IMR-90 (cell line): ENCODE data around the gene CDON. TPM values are rescaled to one million over a fixed set of nuclear protein-coding genes. Genes with fewer than 3 reads are reported as not detected.

Experiments
- ATAC-seq: fragments of 200-7000 bp; cut with Tn5 transposase; 2 replicates; pipeline ENCODE4 v1.9.1; 2020; ENCODE audit warnings: low read depth, mild to moderate bottlenecking, moderate library complexity
- BruUV-seq: library from RNA; stranded (reverse); fragments of 400-500 nt; replicated peaks from 2 replicates; lab custom pipeline; 2021; lab: Mats Ljungman, UMichigan
- CTCF ChIA-PET: fragments of 300-600 bp; formaldehyde crosslinking; extraction: SDS; loops from one replicate; lab custom pipeline; 2021; ENCODE audit warnings: antibody characterized with exemption; lab: Yijun Ruan, JAX
- POLR2A ChIA-PET: fragments of 300-600 bp; sonication (Branson Sonifier 250); formaldehyde crosslinking; loops from one replicate; lab custom pipeline; 2022; ENCODE audit warnings: antibody characterized with exemption; ENCODE audit not compliant: unreplicated experiment; lab: Charles Lee
- DNase-seq: peaks from one replicate; pipeline ENCODE4 v3.0.0; 2013
- H2AFZ ChIP-seq: replicated peaks from 2 replicates; pipeline ENCODE3; 2013; ENCODE audit warnings: low read length, mild to moderate bottlenecking; ENCODE audit not compliant: poor library complexity
- H2AK5ac ChIP-seq: 2 replicates; pipeline ENCODE4 v1.6.1; 2013; ENCODE audit warnings: low read depth, low read length, inconsistent platforms
- H2AK9ac ChIP-seq: replicated peaks from 2 replicates; pipeline ENCODE3; 2013; ENCODE audit warnings: mild to moderate bottlenecking, low read depth, low read length, moderate library complexity; ENCODE audit not compliant: poor library complexity
- H2BK120ac ChIP-seq: 2 replicates; pipeline ENCODE4 v1.6.1; 2013; ENCODE audit warnings: low read depth, low read length, inconsistent platforms
- H2BK15ac ChIP-seq: 3 replicates; pipeline ENCODE4 v1.6.1; 2013; ENCODE audit warnings: low read depth, low read length, inconsistent platforms
- H2BK20ac ChIP-seq: 2 replicates; pipeline ENCODE4 v1.6.1; 2013; ENCODE audit warnings: low read depth, mild to moderate bottlenecking, inconsistent platforms, low read length, moderate library complexity
- H2BK5ac ChIP-seq: 2 replicates; pipeline ENCODE4 v1.6.1; 2013; ENCODE audit warnings: mild to moderate bottlenecking, low read depth, low read length, inconsistent platforms; ENCODE audit not compliant: poor library complexity, severe bottlenecking
- H3K14ac ChIP-seq: replicated peaks from 2 replicates; pipeline ENCODE4 v1.6.1; 2013; ENCODE audit warnings: low read depth, low read length, inconsistent platforms
- H3K18ac ChIP-seq: 2 replicates; pipeline ENCODE4 v1.6.1; 2013; ENCODE audit warnings: low read depth, low read length, control low read depth
- H3K23ac ChIP-seq: 2 replicates; pipeline ENCODE4 v1.6.1; 2013; ENCODE audit warnings: low read depth, low read length, inconsistent platforms
- H3K27ac ChIP-seq: 2 replicates; pipeline ENCODE4 v1.5.1; 2013; ENCODE audit warnings: mild to moderate bottlenecking, control low read depth, low read length; ENCODE audit not compliant: insufficient read depth
- H3K27me3 ChIP-seq: 2 replicates; pipeline ENCODE4 v1.6.1; 2013; ENCODE audit warnings: low read length; ENCODE audit not compliant: control insufficient read depth, insufficient read depth
- H3K36me3 ChIP-seq: 2 replicates; pipeline ENCODE4 v1.6.1; 2013; ENCODE audit warnings: low read length, mixed read lengths; ENCODE audit not compliant: control insufficient read depth, insufficient read depth
- H3K4ac ChIP-seq: 2 replicates; pipeline ENCODE4 v1.6.1; 2013; ENCODE audit warnings: low read depth, low read length, inconsistent platforms
- H3K4me1 ChIP-seq: 2 replicates; pipeline ENCODE4 v1.6.1; 2013; ENCODE audit warnings: low read length, mixed read lengths; ENCODE audit not compliant: control insufficient read depth, insufficient read depth
- H3K4me2 ChIP-seq: 2 replicates; pipeline ENCODE4 v1.6.1; 2013; ENCODE audit warnings: low read depth, mild to moderate bottlenecking, control low read depth, low read length, moderate library complexity
- H3K4me3 ChIP-seq: 2 replicates; pipeline ENCODE4 v1.5.1; 2013; ENCODE audit warnings: low read depth, mild to moderate bottlenecking, control low read depth, low read length, moderate library complexity; ENCODE audit not compliant: insufficient read depth
- H3K56ac ChIP-seq: 2 replicates; pipeline ENCODE4 v1.6.1; 2013; ENCODE audit warnings: low read length, inconsistent platforms; ENCODE audit not compliant: insufficient read depth; ENCODE audit errors: extremely low read depth
- H3K79me1 ChIP-seq, 2 experiments: 2 replicates each; pipeline ENCODE4 v1.6.1; 2013; ENCODE audit warnings: low read length in 2 of 2, inconsistent platforms in 1 of 2, low read depth in 1 of 2
- H3K9ac ChIP-seq: 2 replicates; pipeline ENCODE4 v1.6.1; 2013; ENCODE audit warnings: low read depth, low read length, control low read depth
- H3K9me1 ChIP-seq: 2 replicates; pipeline ENCODE4 v1.6.1; 2013; ENCODE audit warnings: low read length, inconsistent platforms; ENCODE audit not compliant: insufficient read depth
- H3K9me3 ChIP-seq: 2 replicates; pipeline ENCODE4 v1.6.1; 2013; ENCODE audit warnings: low read length; ENCODE audit not compliant: control insufficient read depth, insufficient read depth
- H4K20me1 ChIP-seq: 2 replicates; pipeline ENCODE4 v1.6.1; 2013; ENCODE audit warnings: low read length, inconsistent platforms; ENCODE audit not compliant: insufficient read depth
- H4K5ac ChIP-seq: 2 replicates; pipeline ENCODE4 v1.6.1; 2013; ENCODE audit warnings: mild to moderate bottlenecking, low read depth, low read length, control low read depth
- H4K8ac ChIP-seq, 2 experiments: 2 replicates each; pipeline ENCODE4 v1.6.1; 2013; ENCODE audit warnings: low read depth in 2 of 2, low read length in 2 of 2, control low read depth in 1 of 2, inconsistent platforms in 1 of 2
- H4K91ac ChIP-seq: 2 replicates; pipeline ENCODE4 v1.6.1; 2013; ENCODE audit warnings: low read depth, low read length, inconsistent platforms; ENCODE audit not compliant: insufficient read depth
- BHLHE40 ChIP-seq: fragments of 150-350 bp; IDR thresholded peaks from 2 replicates; pipeline ENCODE4 v1.6.1; 2016; ENCODE audit warnings: mild to moderate bottlenecking, low read depth, low read length
- CEBPB ChIP-seq: IDR thresholded peaks from 2 replicates; pipeline ENCODE4 v1.6.1; 2012; ENCODE audit warnings: low read depth, low read length, improper control_type of control experiment
- WGBS, 2 experiments: methylation state at CpG; one replicate each; pipeline versions ENCODE4 v1.1.5 to v1.1.7; 2013; ENCODE audit warnings: missing lambda C conversion rate in 2 of 2; ENCODE audit not compliant: insufficient read length in 1 of 2; ENCODE audit errors: extremely low coverage in 2 of 2; 5-methylcytosine and 5-hydroxymethylcytosine counted together
- dilution Hi-C: fragments of 300-500 bp; cut with HindIII; formaldehyde crosslinking; loops from one replicate; pipeline ENCODE4 v1.14.3; 2018; ENCODE audit warnings: low sequenced_read_pairs; ENCODE audit not compliant: unreplicated experiment
- in situ Hi-C: fragments of 300-500 bp; cut with MboI; formaldehyde crosslinking; loops from 3 replicates; pipeline ENCODE4 v1.14.3; 2019; ENCODE audit warnings: low sequenced_read_pairs, inconsistent platforms, mixed read lengths
- intact Hi-C: fragments of 100-400 bp; cut with micrococcal nuclease; formaldehyde crosslinking; loops from 2 replicates; pipeline ENCODE4 v1.10.0; 2022
- polyA plus RNA-seq, 3 experiments: library from polyadenylated mRNA; depleted of rRNA; stranded (reverse); fragments of >200 nt; gene quantifications; 2 replicates each; pipeline ENCODE4 v1.2.3, GENCODE V29; 2012; ENCODE audit warnings: low replicate concordance in 1 of 3
- total RNA-seq: library from RNA; depleted of rRNA; stranded (reverse); fragments of >200 nt; gene quantifications from 2 replicates; pipeline ENCODE4 v1.2.3, GENCODE V29; 2012
- TF ChIP-seq, protein P1 (sequence below): fragments of 150-350 bp; IDR thresholded peaks from 2 replicates; pipeline ENCODE4 v1.6.1; 2016; ENCODE audit warnings: low read depth, mild to moderate bottlenecking, low read length, moderate library complexity, borderline replicate concordance

The CDON gene
- total and polyA plus RNA-seq, 2 of the 4 experiments (the other 2 are of a cell fraction) = 1.2 to 3.8 TPM

GRCh38 chr11:126049159-126049558 is 13.5 kb downstream of the CDON start:
- no peaks in the 10 kb centered on the region for H3K36me3 ChIP-seq
- WGBS, 2 experiments = no CpG with 5 or more reads among the region's 1 CpG
- H3K14ac ChIP-seq = no peak overlapping the region
- no peak overlapping the region for H2BK20ac ChIP-seq
- in situ Hi-C loops = no loop called here
- DNase-seq (no peak), ATAC-seq (no peak)
- H3K9ac ChIP-seq = no peak overlapping the region
- H3K9me3 ChIP-seq = no peaks in the 10 kb centered on the region
- ChIA-PET CTCF (no interaction called here), POLR2A (no interaction called here)
- H4K91ac ChIP-seq = no peak overlapping the region
- H2BK15ac ChIP-seq = no peak overlapping the region
- no peaks in the 10 kb centered on the region for H4K20me1 ChIP-seq
- no peak overlapping the region for H3K23ac ChIP-seq
- H2AFZ ChIP-seq = no peak overlapping the region
- no peak overlapping the region for H2AK5ac ChIP-seq
- no peak overlapping the region for H2BK5ac ChIP-seq
- H3K27me3 ChIP-seq = peaks cover 5% of the 10 kb centered on the region
- H3K79me1 ChIP-seq = no peaks in the 10 kb centered on the region
- no peak overlapping the region for H4K5ac ChIP-seq
- H2AK9ac ChIP-seq = no peak overlapping the region
- H2BK120ac ChIP-seq = no peak overlapping the region
- intact Hi-C loops = loop anchor here (5.0 kb wide), 1 partner anchor 37 kb away; no protein-coding TSS in a partner anchor
- no peak overlapping the region for H3K27ac ChIP-seq
- dilution Hi-C loops = no loop called here
- no peak overlapping the region for H3K18ac ChIP-seq
- H3K56ac ChIP-seq = no peak overlapping the region
- no peak overlapping the region for H3K4me2 ChIP-seq
- BruUV-seq = no TSS peak
- TF ChIP-seq, protein P1, sequence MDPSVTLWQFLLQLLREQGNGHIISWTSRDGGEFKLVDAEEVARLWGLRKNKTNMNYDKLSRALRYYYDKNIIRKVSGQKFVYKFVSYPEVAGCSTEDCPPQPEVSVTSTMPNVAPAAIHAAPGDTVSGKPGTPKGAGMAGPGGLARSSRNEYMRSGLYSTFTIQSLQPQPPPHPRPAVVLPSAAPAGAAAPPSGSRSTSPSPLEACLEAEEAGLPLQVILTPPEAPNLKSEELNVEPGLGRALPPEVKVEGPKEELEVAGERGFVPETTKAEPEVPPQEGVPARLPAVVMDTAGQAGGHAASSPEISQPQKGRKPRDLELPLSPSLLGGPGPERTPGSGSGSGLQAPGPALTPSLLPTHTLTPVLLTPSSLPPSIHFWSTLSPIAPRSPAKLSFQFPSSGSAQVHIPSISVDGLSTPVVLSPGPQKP = no peak
- no peak for TF ChIP-seq BHLHE40
- no peak for TF ChIP-seq CEBPB
- no peaks in the 10 kb centered on the region for H3K9me1 ChIP-seq
- no peaks in the 10 kb centered on the region for H3K4me1 ChIP-seq
- no peak overlapping the region for H3K4ac ChIP-seq
- no peak overlapping the region for H4K8ac ChIP-seq
- H3K4me3 ChIP-seq = no peak overlapping the region
